Body of pancreas (tissue), 4 donors: ENCODE results near the gene MVB12B. TPM values are rescaled to one million over a fixed set of nuclear protein-coding genes. Genes with fewer than 3 reads are reported as not detected.
A peak's percentile ranks its signal among the peaks of the same experiment; 100 is the strongest.

ENCODE experiments used
- ATAC-seq: fragments of 150-250 bp; one replicate; pipeline ENCODE4 v1.9.1; 2016
- DNase-seq, 4 donors: peaks; one replicate each; pipeline ENCODE4 v3.0.0-alpha.2; 2019
- H3K27ac ChIP-seq, 4 donors: fragments of 200-600 bp; sonication (generic); 1 replicate in 3 of 4; 2 replicates in 1 of 4; pipeline versions ENCODE4 v1.5.1 to v1.6.1; 2016 to 2019; ENCODE audit warnings: mild to moderate bottlenecking in 1 of 4, mixed read lengths in 1 of 4, moderate library complexity in 1 of 4
- H3K27me3 ChIP-seq, 2 donors: fragments of 200-600 bp; sonication (generic); one replicate each; pipeline ENCODE4 v1.6.0; 2016; ENCODE audit warnings: mild to moderate bottlenecking in 1 of 2
- H3K36me3 ChIP-seq, 2 donors: fragments of 200-600 bp; sonication (generic); replicated peaks in 1 of 2; 2 replicates each; pipeline ENCODE4 v1.5.1; 2016; ENCODE audit warnings: low read depth in 2 of 2; ENCODE audit not compliant: insufficient read depth in 1 of 2
- H3K4me1 ChIP-seq: fragments of 200-600 bp; sonication (generic); one replicate; pipeline ENCODE4 v1.6.0; 2016
- H3K4me3 ChIP-seq, 2 donors: fragments of 200-600 bp; sonication (generic); 1 replicate in 1 of 2; 2 replicates in 1 of 2; pipeline ENCODE4 v1.5.1; 2016 to 2019
- H3K9me3 ChIP-seq, 3 donors: fragments of 200-600 bp; sonication (generic); 1 replicate in 2 of 3; 2 replicates in 1 of 3; pipeline ENCODE4 v1.5.1; 2016
- CTCF ChIP-seq, 7 experiments: fragments of 450-650 bp in 4 of 7; fragments of 200-600 bp in 3 of 7; sonication (generic) in 3 of 7; IDR thresholded peaks; one replicate each; pipeline ENCODE4 v1.5.1; 2016 to 2019; ENCODE audit warnings: antibody characterized with exemption in 7 of 7
- POLR2A ChIP-seq, 3 donors: fragments of 450-650 bp; IDR thresholded peaks; one replicate each; pipeline ENCODE4 v1.6.1; 2016; ENCODE audit warnings: antibody characterized with exemption in 3 of 3, mild to moderate bottlenecking in 2 of 3
- WGBS, 2 donors: methylation state at CpG; one replicate each; pipeline ENCODE4 v1.1.5; 2017; 5-methylcytosine and 5-hydroxymethylcytosine counted together
- intact Hi-C: fragments of 100-400 bp; cut with DNase I; formaldehyde crosslinking; loops from one replicate; pipeline ENCODE4 v1.15.1; 2023
- total RNA-seq, 2 donors: library from RNA; depleted of rRNA; stranded (reverse); fragments of >200 nt; gene quantifications; one replicate each; pipeline ENCODE4 v1.1.0, GENCODE V29; 2016

Gene MVB12B
- total RNA-seq, 2 donors from 2014 or later = 5.2 to 9.9 TPM

DNA sequence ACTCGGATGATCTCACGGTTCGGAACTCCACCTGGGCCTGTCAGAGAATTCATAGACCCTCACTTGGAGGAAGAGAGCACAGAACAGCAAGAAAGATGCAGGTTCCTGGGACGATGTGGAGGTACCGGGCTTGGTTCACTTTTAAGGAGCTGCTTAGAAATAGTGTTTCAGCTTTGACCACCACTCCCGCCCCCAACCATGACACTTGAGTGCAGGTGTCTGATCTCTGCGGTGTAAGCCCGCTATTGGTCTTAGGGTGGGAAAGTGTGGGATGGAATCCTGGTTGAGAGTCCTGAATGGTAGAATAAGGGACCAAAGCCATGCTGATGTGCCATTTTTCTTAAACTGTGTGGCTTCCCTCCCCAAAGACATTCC lies 189.9 kb downstream of the MVB12B start:
- Histone ChIP-seq H3K27ac (no peak overlapping the region), H3K36me3 (no peaks in the 10 kb centered on the region), H3K4me3 (no peak overlapping the region), H3K9me3 (no peaks in the 10 kb centered on the region), H3K27me3 (peaks cover 0 to 31% of the 10 kb centered on the region in 2 donors), H3K4me1 (peaks cover 27% of the 10 kb centered on the region)
- TF ChIP-seq CTCF (IDR thresholded peaks at IDR 0.05) = no peak
- no peak for TF ChIP-seq POLR2A (IDR thresholded peaks at IDR 0.05)
- DNase-seq = no peak
- ATAC-seq = no peak
- intact Hi-C loops = no loop called here
- 49 to 54% methylated on average over 5 to 8 of the region's 8 CpGs for WGBS, 2 donors

DNA sequence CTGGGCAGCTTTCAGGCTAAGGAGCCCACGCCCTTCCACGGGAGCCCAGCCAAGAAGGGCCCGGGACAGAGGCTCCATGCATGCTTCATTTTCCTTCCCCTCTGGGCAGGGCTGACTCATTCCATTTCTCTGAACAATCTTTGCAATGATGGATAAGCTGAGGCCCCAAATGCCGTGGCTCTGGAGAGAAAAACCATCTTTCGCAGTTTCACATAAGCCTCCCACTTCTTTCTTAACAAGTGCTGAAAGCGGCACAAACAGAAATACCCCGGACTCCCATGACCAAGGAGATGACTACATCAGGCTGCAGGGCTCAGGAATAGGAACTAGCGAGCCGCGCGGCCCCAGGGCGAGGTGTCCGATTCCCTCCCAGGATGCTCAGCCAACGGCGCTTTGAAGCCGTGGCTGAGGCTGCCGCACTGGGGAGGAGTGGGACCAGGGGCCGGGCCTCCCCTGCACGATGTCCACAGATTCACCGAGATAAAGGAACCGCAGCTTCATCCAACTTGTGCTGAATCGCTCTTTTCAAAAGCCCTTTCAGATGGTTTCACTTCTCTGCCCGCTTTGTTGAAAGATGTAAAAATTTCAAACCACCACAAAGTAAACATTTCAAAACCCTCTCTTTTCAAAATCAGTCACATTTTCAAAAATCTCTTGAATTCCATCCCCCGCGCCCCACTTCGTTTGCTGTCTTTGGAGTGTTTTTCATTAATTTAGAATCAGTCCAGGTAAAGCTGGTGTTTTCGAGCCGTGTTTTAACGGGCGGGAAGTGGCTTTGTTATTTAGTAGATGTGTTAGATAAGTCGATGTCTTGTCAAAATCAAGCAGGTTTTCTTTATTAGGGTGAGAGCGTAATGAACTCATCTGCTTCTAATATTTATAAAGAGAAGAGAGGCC lies 190.6 kb downstream of the MVB12B start:
- TF ChIP-seq POLR2A (IDR thresholded peaks at IDR 0.05) = no peak
- 10 to 15% methylated on average over 27 to 32 of the region's 32 CpGs for WGBS, 2 donors
- H3K9me3 ChIP-seq = no peaks in the 10 kb centered on the region
- no peak overlapping the region for H3K4me3 ChIP-seq
- DNase-seq = peak in 1 of 4 donors; percentile 44
- H3K4me1 ChIP-seq = peaks cover 27% of the 10 kb centered on the region
- intact Hi-C loops = no loop called here
- H3K36me3 ChIP-seq = no peaks in the 10 kb centered on the region
- peak; percentile 28 for ATAC-seq
- peaks cover 0 to 31% of the 10 kb centered on the region in 2 donors for H3K27me3 ChIP-seq
- H3K27ac ChIP-seq = peak overlapping the region in 1 of 4 donors; percentile 24

- H3K4me1 ChIP-seq = peaks cover 27% of the 10 kb centered on the region
- H3K27ac ChIP-seq = no peak overlapping the region
- no peak overlapping the region for H3K4me3 ChIP-seq
These were observed 191.3 kb downstream of the MVB12B start for GRCh38 chr9:126517833-126518356.

GRCh38 chr9:126518763-126519162 lies 192.1 kb downstream of the MVB12B start:
- Histone ChIP-seq H3K27ac (no peak overlapping the region), H3K36me3 (no peaks in the 10 kb centered on the region), H3K27me3 (peaks cover 0 to 25% of the 10 kb centered on the region in 2 donors), H3K4me3 (no peak overlapping the region), H3K4me1 (peaks cover 27% of the 10 kb centered on the region), H3K9me3 (no peaks in the 10 kb centered on the region)
- ATAC-seq (no peak), DNase-seq (no peak)
- 59 to 66% methylated on average over 7 of the region's 7 CpGs for WGBS, 2 donors
- intact Hi-C loops = no loop called here
- no peak for TF ChIP-seq CTCF (IDR thresholded peaks at IDR 0.05)
- TF ChIP-seq POLR2A (IDR thresholded peaks at IDR 0.05) = no peak

More at GRCh38 chr9:126517833-126518356, 191.3 kb downstream of the MVB12B start:
- 5 to 10% methylated on average over 9 of the region's 9 CpGs for WGBS, 2 donors
- no peak for ATAC-seq
- H3K27me3 ChIP-seq = peaks cover 0 to 31% of the 10 kb centered on the region in 2 donors
- intact Hi-C loops = no loop called here
- DNase-seq = no peak
- no peaks in the 10 kb centered on the region for H3K36me3 ChIP-seq
- no peaks in the 10 kb centered on the region for H3K9me3 ChIP-seq
- TF ChIP-seq POLR2A (IDR thresholded peaks at IDR 0.05) (no peak), CTCF (IDR thresholded peaks at IDR 0.05) (no peak)

- TF ChIP-seq CTCF (IDR thresholded peaks at IDR 0.05) (no peak), POLR2A (IDR thresholded peaks at IDR 0.05) (no peak)
- Histone ChIP-seq H3K4me1 (peaks cover 16% of the 10 kb centered on the region), H3K4me3 (no peak overlapping the region), H3K27me3 (peaks cover 0 to 20% of the 10 kb centered on the region in 2 donors), H3K36me3 (no peaks in the 10 kb centered on the region), H3K9me3 (no peaks in the 10 kb centered on the region), H3K27ac (no peak overlapping the region)
- intact Hi-C loops = no loop called here
- no peak for ATAC-seq
- no peak for DNase-seq
- WGBS, 2 donors = 56 to 59% methylated on average over 16 to 22 of the region's 22 CpGs
These were observed 193.2 kb downstream of the MVB12B start for GRCh38 chr9:126519660-126520420.
